ENCODE results near the gene RRAGC.

- TF ChIP-seq, protein P1, sequence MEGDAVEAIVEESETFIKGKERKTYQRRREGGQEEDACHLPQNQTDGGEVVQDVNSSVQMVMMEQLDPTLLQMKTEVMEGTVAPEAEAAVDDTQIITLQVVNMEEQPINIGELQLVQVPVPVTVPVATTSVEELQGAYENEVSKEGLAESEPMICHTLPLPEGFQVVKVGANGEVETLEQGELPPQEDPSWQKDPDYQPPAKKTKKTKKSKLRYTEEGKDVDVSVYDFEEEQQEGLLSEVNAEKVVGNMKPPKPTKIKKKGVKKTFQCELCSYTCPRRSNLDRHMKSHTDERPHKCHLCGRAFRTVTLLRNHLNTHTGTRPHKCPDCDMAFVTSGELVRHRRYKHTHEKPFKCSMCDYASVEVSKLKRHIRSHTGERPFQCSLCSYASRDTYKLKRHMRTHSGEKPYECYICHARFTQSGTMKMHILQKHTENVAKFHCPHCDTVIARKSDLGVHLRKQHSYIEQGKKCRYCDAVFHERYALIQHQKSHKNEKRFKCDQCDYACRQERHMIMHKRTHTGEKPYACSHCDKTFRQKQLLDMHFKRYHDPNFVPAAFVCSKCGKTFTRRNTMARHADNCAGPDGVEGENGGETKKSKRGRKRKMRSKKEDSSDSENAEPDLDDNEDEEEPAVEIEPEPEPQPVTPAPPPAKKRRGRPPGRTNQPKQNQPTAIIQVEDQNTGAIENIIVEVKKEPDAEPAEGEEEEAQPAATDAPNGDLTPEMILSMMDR (IDR thresholded peaks at IDR 0.05): no peak
- no peak for TF ChIP-seq POLR2A (IDR thresholded peaks at IDR 0.05)
Measured at GRCh38 chr1:38875811-38876210, 16.2 kb upstream of the RRAGC start.

All from adrenal gland (tissue), 5 donors.